HEK293 (cell line): Measurements from ENCODE around the gene FRYL.

Source experiments
- CTCF ChIA-PET: fragments of 350-600 bp; formaldehyde crosslinking; extraction: SDS; loops from one replicate; lab custom pipeline; 2021; ENCODE audit warnings: antibody characterized with exemption; lab: Yijun Ruan, JAX
- POLR2A ChIA-PET: fragments of 300-600 bp; formaldehyde crosslinking; extraction: SDS; loops from one replicate; lab custom pipeline; 2020; ENCODE audit warnings: antibody characterized with exemption, inconsistent platforms; lab: Yijun Ruan, JAX
- H3K27ac ChIP-seq: fragments of 200-500 bp; sonication (Bioruptor generic); 2 replicates; pipeline ENCODE4 v1.5.1; 2014; ENCODE audit warnings: low read depth, low read length, control low read depth, inconsistent platforms; ENCODE audit errors: extremely low read depth
- H3K36me3 ChIP-seq, 2 experiments: fragments of 200-500 bp in 1 of 2; sonication (Bioruptor generic) in 1 of 2; 1 replicate in 1 of 2; 2 replicates in 1 of 2; pipeline ENCODE4 v1.5.1; 2014 to 2017; ENCODE audit warnings: inconsistent platforms in 2 of 2, low read length in 2 of 2; ENCODE audit not compliant: control insufficient read depth in 2 of 2, insufficient read depth in 1 of 2
- H3K4me1 ChIP-seq: fragments of 200-500 bp; sonication (Bioruptor generic); 2 replicates; pipeline ENCODE4 v1.5.1; 2014; ENCODE audit warnings: mild to moderate bottlenecking, low read length, inconsistent platforms; ENCODE audit not compliant: control insufficient read depth, insufficient read depth
- H3K4me3 ChIP-seq: 2 replicates; pipeline ENCODE4 v1.5.1; 2011; ENCODE audit warnings: low read depth, mild to moderate bottlenecking, control low read depth, low read length, moderate library complexity
- H3K9me3 ChIP-seq: fragments of 200-500 bp; sonication (Bioruptor generic); 2 replicates; pipeline ENCODE4 v1.5.1; 2014; ENCODE audit warnings: low read depth, low read length, inconsistent platforms; ENCODE audit not compliant: control insufficient read depth, insufficient read depth
- GLI2 ChIP-seq: fragments of 450-650 bp; formaldehyde crosslinking; IDR thresholded peaks from 2 replicates; pipeline ENCODE4; 2017; ENCODE audit warnings: missing biosample characterization, missing genetic modification characterization, low read depth, borderline replicate concordance
- GLIS1 ChIP-seq: fragments of 450-650 bp; formaldehyde crosslinking; IDR thresholded peaks from 2 replicates; pipeline ENCODE4 v1.5.1; 2016; ENCODE audit warnings: missing biosample characterization, missing genetic modification characterization
- HOXC10 ChIP-seq: sonication (generic); formaldehyde crosslinking; IDR thresholded peaks from 2 replicates; pipeline ENCODE4 v1.8.1; 2023; ENCODE audit warnings: mild to moderate bottlenecking, missing genetic modification reagents
- INSM2 ChIP-seq: fragments of 450-650 bp; formaldehyde crosslinking; IDR thresholded peaks from 2 replicates; pipeline ENCODE4 v1.5.1; 2016; ENCODE audit warnings: missing biosample characterization, missing genetic modification characterization
- KLF7 ChIP-seq: fragments of 450-650 bp; formaldehyde crosslinking; IDR thresholded peaks from 2 replicates; pipeline ENCODE4 v1.5.1; 2016; ENCODE audit warnings: missing biosample characterization, missing genetic modification characterization, borderline replicate concordance
- PRDM2 ChIP-seq: fragments of 450-650 bp; formaldehyde crosslinking; IDR thresholded peaks from 2 replicates; pipeline ENCODE4 v1.5.1; 2016; ENCODE audit warnings: missing biosample characterization, missing genetic modification characterization, borderline replicate concordance
- PRDM6 ChIP-seq: fragments of 450-650 bp; formaldehyde crosslinking; IDR thresholded peaks from 2 replicates; pipeline ENCODE4 v1.5.1; 2017; ENCODE audit warnings: missing biosample characterization, missing genetic modification characterization
- ZBTB44 ChIP-seq: fragments of 450-650 bp; IDR thresholded peaks from 2 replicates; pipeline ENCODE4 v1.5.1; 2018; ENCODE audit warnings: missing biosample characterization, mild to moderate bottlenecking, missing genetic modification characterization
- ZNF169 ChIP-seq: fragments of 450-650 bp; formaldehyde crosslinking; IDR thresholded peaks from 2 replicates; pipeline ENCODE4 v1.5.1; 2016; ENCODE audit warnings: missing biosample characterization, missing genetic modification characterization
- ZNF175 ChIP-seq: fragments of 450-650 bp; formaldehyde crosslinking; IDR thresholded peaks from 2 replicates; pipeline ENCODE4 v1.5.1; 2016; ENCODE audit warnings: missing biosample characterization, missing genetic modification characterization
- ZNF248 ChIP-seq: fragments of 450-650 bp; formaldehyde crosslinking; IDR thresholded peaks from 2 replicates; pipeline ENCODE4 v1.5.1; 2017; ENCODE audit warnings: missing biosample characterization, missing genetic modification characterization
- ZNF292 ChIP-seq: fragments of 450-650 bp; formaldehyde crosslinking; IDR thresholded peaks from 2 replicates; pipeline ENCODE4 v1.5.1; 2016; ENCODE audit warnings: low read depth, missing biosample characterization, missing genetic modification characterization, borderline replicate concordance
- ZNF366 ChIP-seq: fragments of 450-650 bp; formaldehyde crosslinking; conservative IDR thresholded peaks from 2 replicates; pipeline ENCODE4 v1.5.1; 2016; ENCODE audit warnings: missing biosample characterization, missing genetic modification characterization
- ZNF433 ChIP-seq: fragments of 450-650 bp; formaldehyde crosslinking; IDR thresholded peaks from 2 replicates; pipeline ENCODE4 v1.5.1; 2016; ENCODE audit warnings: missing biosample characterization, missing genetic modification characterization, low read depth
- ZNF624 ChIP-seq: fragments of 450-650 bp; formaldehyde crosslinking; IDR thresholded peaks from 2 replicates; pipeline ENCODE4 v1.5.1; 2017; ENCODE audit warnings: missing biosample characterization, missing genetic modification characterization
- ZNF639 ChIP-seq: fragments of 450-650 bp; formaldehyde crosslinking; IDR thresholded peaks from 2 replicates; pipeline ENCODE4 v1.5.1; 2016; ENCODE audit warnings: missing biosample characterization, missing genetic modification characterization
- ZNF670 ChIP-seq: fragments of 450-650 bp; formaldehyde crosslinking; IDR thresholded peaks from 2 replicates; pipeline ENCODE4 v1.5.1; 2016; ENCODE audit warnings: missing biosample characterization, missing genetic modification characterization, low read depth
- ZSCAN23 ChIP-seq: fragments of 450-650 bp; formaldehyde crosslinking; IDR thresholded peaks from 2 replicates; pipeline ENCODE4 v1.5.1; 2016; ENCODE audit warnings: missing biosample characterization, missing genetic modification characterization
- ZSCAN30 ChIP-seq: fragments of 450-650 bp; IDR thresholded peaks from 2 replicates; pipeline ENCODE4 v1.5.1; 2018; ENCODE audit warnings: missing biosample characterization, mild to moderate bottlenecking, missing genetic modification characterization, moderate library complexity

FRYL gene

GRCh38 chr4:48467442-48467841 is 312.6 kb downstream of the FRYL start:
- TF ChIP-seq GLIS1 (tag by site-specific recombination) (0 out of 2 replicates have a peak, but pooled peaks have one; percentile 28), ZNF169 (no peak)
- no peaks in the 10 kb centered on the region for H3K36me3 ChIP-seq
- CTCF ChIA-PET, result no interaction called here

GRCh38 chr4:48462363-48462762 is 317.7 kb downstream of the FRYL start:
- TF ChIP-seq ZNF624 (tag by site-specific recombination), result no peak
- no peak for TF ChIP-seq KLF7 (tag by site-specific recombination)
- TF ChIP-seq ZSCAN30 (tag by site-specific recombination), result 0 out of 2 replicates have a peak, but pooled peaks have one; percentile 16
- no peak for TF ChIP-seq ZNF248 (tag by site-specific recombination)
- TF ChIP-seq ZSCAN23 (tag by site-specific recombination), result no peak
- TF ChIP-seq ZNF175 (tag by site-specific recombination), result no peak
- no peak for TF ChIP-seq ZBTB44 (tag by site-specific recombination)
- no peak for TF ChIP-seq ZNF639 (tag by site-specific recombination)
- TF ChIP-seq ZNF433, result no peak
- TF ChIP-seq ZNF670 (tag by site-specific recombination), result no peak
- TF ChIP-seq PRDM6 (tag by site-specific recombination), result peak; percentile 71
- TF ChIP-seq ZNF366 (tag by site-specific recombination), result no peak
- no peak for TF ChIP-seq GLI2 (tag by site-specific recombination)
- TF ChIP-seq HOXC10 (CRISPR knock-in tag), result no peak
- no peak for TF ChIP-seq INSM2 (tag by site-specific recombination)
- Histone ChIP-seq H3K9me3 (no peaks in the 10 kb centered on the region), H3K27ac (no peak overlapping the region), H3K4me3 (no peak overlapping the region), H3K36me3 (no peaks in the 10 kb centered on the region), H3K4me1 (no peaks in the 10 kb centered on the region)
- ChIA-PET POLR2A (no interaction called here), CTCF (no interaction called here)

More at GRCh38 chr4:48467442-48467841, 312.6 kb downstream of the FRYL start:
- Histone ChIP-seq H3K4me1 (no peaks in the 10 kb centered on the region), H3K27ac (no peak overlapping the region), H3K9me3 (no peaks in the 10 kb centered on the region), H3K4me3 (no peak overlapping the region)
- POLR2A ChIA-PET, result no interaction called here

- Histone ChIP-seq H3K4me1 (no peaks in the 10 kb centered on the region), H3K36me3 (no peaks in the 10 kb centered on the region), H3K27ac (no peak overlapping the region), H3K4me3 (no peak overlapping the region), H3K9me3 (no peaks in the 10 kb centered on the region)
- POLR2A ChIA-PET, result no interaction called here
- CTCF ChIA-PET, result no interaction called here
- TF ChIP-seq PRDM2 (tag by site-specific recombination) (no peak), ZNF292 (tag by site-specific recombination) (no peak)
These were observed 319.1 kb downstream of the FRYL start for GRCh38 chr4:48461000-48461399.
